ENCODE measurements around the gene SLC6A12. TPM values are rescaled to one million over a fixed set of nuclear protein-coding genes. Genes with fewer than 3 reads are reported as not detected.
A peak's percentile ranks its signal among the peaks of the same experiment; 100 is the strongest.

SLC6A12 gene
- total and polyA plus RNA-seq, 10 donors: 0.35 to 3.1 (median 1.8) TPM

DNA sequence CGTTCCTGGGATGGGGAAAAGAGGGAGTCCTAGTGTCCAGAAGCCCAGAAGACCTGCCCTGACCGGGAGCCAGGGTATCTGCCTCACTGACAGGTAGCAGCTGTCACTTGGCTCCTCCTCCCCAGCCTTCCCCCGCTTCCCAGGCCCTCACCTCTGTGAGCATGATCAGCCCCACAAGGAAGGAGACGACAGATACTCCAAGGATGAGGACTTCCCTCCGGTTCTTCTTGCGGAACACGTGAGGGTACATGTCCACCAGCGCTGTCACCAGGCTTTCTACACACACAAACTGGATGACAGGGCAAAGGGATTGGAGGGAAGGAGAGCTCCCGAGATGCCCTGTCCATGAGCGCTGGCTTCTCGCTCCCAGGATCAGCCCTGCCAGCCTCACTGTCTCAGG is 9.9 kb upstream of the SLC6A12 start:
- Histone ChIP-seq H3K4me3 (no peak overlapping the region), H3K36me3 (no peaks in the 10 kb centered on the region), H3K4me1 (peaks cover 0 to 7% (median 0%) of the 10 kb centered on the region in 6 donors), H3K27me3 (replicated peaks in 1 of 7) (peaks cover 0 to 29% (median 0%) of the 10 kb centered on the region in 7 donors), H3K27ac (no peak overlapping the region), H3K9me3 (no peaks in the 10 kb centered on the region)
- intact Hi-C loops (cut with DNase I; ENCODE audit: low total_unique reads): no loop called here
- 75 to 89% (median 80%) methylated on average over 8 to 11 of the region's 11 CpGs for WGBS, 5 donors
- TF ChIP-seq POLR2A (IDR thresholded peaks at IDR 0.05): no peak
- no peak for TF ChIP-seq POLR2AphosphoS5 (IDR thresholded peaks at IDR 0.05)
- TF ChIP-seq, protein P1, sequence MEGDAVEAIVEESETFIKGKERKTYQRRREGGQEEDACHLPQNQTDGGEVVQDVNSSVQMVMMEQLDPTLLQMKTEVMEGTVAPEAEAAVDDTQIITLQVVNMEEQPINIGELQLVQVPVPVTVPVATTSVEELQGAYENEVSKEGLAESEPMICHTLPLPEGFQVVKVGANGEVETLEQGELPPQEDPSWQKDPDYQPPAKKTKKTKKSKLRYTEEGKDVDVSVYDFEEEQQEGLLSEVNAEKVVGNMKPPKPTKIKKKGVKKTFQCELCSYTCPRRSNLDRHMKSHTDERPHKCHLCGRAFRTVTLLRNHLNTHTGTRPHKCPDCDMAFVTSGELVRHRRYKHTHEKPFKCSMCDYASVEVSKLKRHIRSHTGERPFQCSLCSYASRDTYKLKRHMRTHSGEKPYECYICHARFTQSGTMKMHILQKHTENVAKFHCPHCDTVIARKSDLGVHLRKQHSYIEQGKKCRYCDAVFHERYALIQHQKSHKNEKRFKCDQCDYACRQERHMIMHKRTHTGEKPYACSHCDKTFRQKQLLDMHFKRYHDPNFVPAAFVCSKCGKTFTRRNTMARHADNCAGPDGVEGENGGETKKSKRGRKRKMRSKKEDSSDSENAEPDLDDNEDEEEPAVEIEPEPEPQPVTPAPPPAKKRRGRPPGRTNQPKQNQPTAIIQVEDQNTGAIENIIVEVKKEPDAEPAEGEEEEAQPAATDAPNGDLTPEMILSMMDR (IDR thresholded peaks at IDR 0.05 in 8 of 11, conservative IDR thresholded peaks at IDR 0.05 in 3 of 11): no peak
- DNase-seq: no peak

GRCh38 chr12:221736-222135 is 7.8 kb upstream of the SLC6A12 start:
- DNase-seq: no peak
- Histone ChIP-seq H3K4me1 (peaks cover 0 to 7% (median 0%) of the 10 kb centered on the region in 6 donors), H3K36me3 (no peaks in the 10 kb centered on the region), H3K9me3 (no peaks in the 10 kb centered on the region), H3K4me3 (no peak overlapping the region), H3K27me3 (replicated peaks in 1 of 7) (peaks cover 0 to 36% (median 0%) of the 10 kb centered on the region in 7 donors), H3K27ac (no peak overlapping the region)
- intact Hi-C loops (cut with DNase I; ENCODE audit: low total_unique reads): no loop called here
- 75 to 85% (median 83%) methylated on average over 5 to 6 of the region's 6 CpGs for WGBS, 5 donors
- TF ChIP-seq POLR2AphosphoS5 (IDR thresholded peaks at IDR 0.05): no peak
- TF ChIP-seq, protein P1 (IDR thresholded peaks at IDR 0.05 in 8 of 11, conservative IDR thresholded peaks at IDR 0.05 in 3 of 11): no peak
- no peak for TF ChIP-seq POLR2A (IDR thresholded peaks at IDR 0.05)

GRCh38 chr12:220946-221550 is 7.1 kb upstream of the SLC6A12 start:
- WGBS, 5 donors: 92 to 94% (median 92%) methylated on average over 17 to 19 of the region's 19 CpGs
- intact Hi-C loops (cut with DNase I; ENCODE audit: low total_unique reads): no loop called here
- TF ChIP-seq, protein P1 (IDR thresholded peaks at IDR 0.05 in 8 of 11, conservative IDR thresholded peaks at IDR 0.05 in 3 of 11): no peak
- no peak for TF ChIP-seq POLR2A (IDR thresholded peaks at IDR 0.05)
- no peak for TF ChIP-seq POLR2AphosphoS5 (IDR thresholded peaks at IDR 0.05)

GRCh38 chr12:220491-220890 is 6.5 kb upstream of the SLC6A12 start:
- no peak for DNase-seq
- WGBS, 5 donors: 80 to 94% (median 80%) methylated on average over 4 to 6 of the region's 6 CpGs
- H3K4me1 ChIP-seq: peaks cover 0 to 7% (median 0%) of the 10 kb centered on the region in 6 donors
- peaks cover 0 to 39% (median 0%) of the 10 kb centered on the region in 7 donors for H3K27me3 ChIP-seq (replicated peaks in 1 of 7)
- H3K27ac ChIP-seq: no peak overlapping the region
- TF ChIP-seq POLR2AphosphoS5 (IDR thresholded peaks at IDR 0.05) (no peak), POLR2A (IDR thresholded peaks at IDR 0.05) (no peak)
- TF ChIP-seq, protein P1 (IDR thresholded peaks at IDR 0.05 in 8 of 11, conservative IDR thresholded peaks at IDR 0.05 in 3 of 11): no peak
- no peaks in the 10 kb centered on the region for H3K9me3 ChIP-seq
- H3K36me3 ChIP-seq: no peaks in the 10 kb centered on the region
- intact Hi-C loops (cut with DNase I; ENCODE audit: low total_unique reads): no loop called here
- no peak overlapping the region for H3K4me3 ChIP-seq

More at GRCh38 chr12:220946-221550, 7.1 kb upstream of the SLC6A12 start:
- no peak overlapping the region for H3K4me3 ChIP-seq
- no peak overlapping the region for H3K27ac ChIP-seq
- H3K27me3 ChIP-seq (replicated peaks in 1 of 7): peaks cover 0 to 36% (median 0%) of the 10 kb centered on the region in 7 donors
- H3K36me3 ChIP-seq: no peaks in the 10 kb centered on the region
- no peaks in the 10 kb centered on the region for H3K9me3 ChIP-seq
- DNase-seq: peak; percentile 66
- H3K4me1 ChIP-seq: peaks cover 0 to 7% (median 0%) of the 10 kb centered on the region in 6 donors

Data from spleen (tissue), 11 donors.